Fibroblast of the conjunctiva (primary cell): ENCODE data around the gene GNG3.

Experiments used
- DNase-seq: peaks from one replicate; pipeline ENCODE4 v3.0.0-alpha.2; 2010; ENCODE audit warnings: low read depth

The GNG3 gene

DNA sequence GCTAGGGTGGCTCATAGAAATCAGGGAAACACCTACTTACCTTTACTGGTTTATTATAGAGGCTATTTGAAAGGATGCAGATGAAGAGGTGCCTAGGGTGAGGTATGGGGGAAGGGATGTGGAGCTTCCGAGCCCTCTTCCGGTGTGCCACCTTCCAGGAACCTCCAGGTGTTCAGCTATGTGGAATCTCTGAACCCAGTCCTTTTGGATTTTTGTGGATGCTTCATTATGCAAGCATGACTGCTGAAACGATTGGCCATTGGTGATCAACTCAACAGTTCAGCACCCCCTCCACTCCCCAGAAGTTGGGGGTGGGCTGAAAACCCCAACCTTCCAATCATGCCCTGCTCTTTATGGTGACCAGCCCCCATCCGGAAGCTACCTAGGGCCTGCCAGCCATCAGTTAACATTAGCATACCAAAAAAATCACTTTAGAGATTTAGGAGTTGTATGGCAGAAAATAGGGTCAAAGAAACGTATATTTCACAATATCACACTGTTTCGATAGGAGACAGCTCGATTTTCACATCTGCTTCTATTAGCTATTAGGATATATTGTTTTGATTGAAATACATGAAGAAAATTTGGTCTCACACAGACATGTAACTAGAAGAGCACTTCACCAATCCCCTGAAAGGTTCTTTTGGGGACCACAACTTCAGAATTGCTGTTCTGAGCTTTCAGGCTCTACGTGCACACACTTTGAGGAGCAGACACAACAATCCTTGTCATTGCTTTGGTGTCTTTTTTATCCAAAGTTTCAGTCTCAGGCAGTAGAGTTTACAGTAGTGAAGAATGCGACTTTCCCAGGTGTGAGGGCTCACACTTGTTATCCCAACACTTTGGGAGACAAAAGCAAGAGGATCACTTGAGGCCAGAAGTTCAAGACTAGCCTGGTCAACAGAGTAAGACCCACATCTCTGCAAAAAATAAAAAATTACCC is 50.6 kb downstream of the GNG3 start:
- DNase-seq: no peak
